Tibial nerve (tissue), 4 donors: ENCODE data around the gene FGD5. TPM values are rescaled to one million over a fixed set of nuclear protein-coding genes. Genes with fewer than 3 reads are reported as not detected.

Experiments
- DNase-seq, 2 donors: peaks; one replicate each; pipeline ENCODE4 v3.0.0-alpha.2; 2019; ENCODE audit warnings: low spot score in 2 of 2
- H3K27ac ChIP-seq, 4 donors: fragments of 200-600 bp; sonication (generic) in 3 of 4; one replicate each; pipeline ENCODE4 v1.5.1; 2017 to 2019; ENCODE audit warnings: mild to moderate bottlenecking in 1 of 4
- H3K27me3 ChIP-seq, 2 donors: fragments of 200-600 bp; sonication (generic) in 1 of 2; one replicate each; pipeline versions ENCODE4 v1.5.1 to v1.6.0; 2017 to 2019
- H3K36me3 ChIP-seq, 3 donors: fragments of 200-600 bp; sonication (generic); one replicate each; pipeline ENCODE4 v1.5.1; 2018 to 2019
- H3K4me1 ChIP-seq, 4 donors: fragments of 200-600 bp; sonication (generic) in 3 of 4; one replicate each; pipeline ENCODE4 v1.5.1; 2017 to 2019
- H3K4me3 ChIP-seq, 4 donors: fragments of 200-600 bp; sonication (generic) in 3 of 4; one replicate each; pipeline ENCODE4 v1.5.1; 2017 to 2019; ENCODE audit warnings: mild to moderate bottlenecking in 1 of 4, moderate library complexity in 1 of 4
- H3K9me3 ChIP-seq, 4 donors: fragments of 200-600 bp; sonication (generic) in 3 of 4; one replicate each; pipeline ENCODE4 v1.5.1; 2017 to 2019
- CTCF ChIP-seq, 5 experiments: fragments of 200-600 bp in 3 of 5; fragments of 450-650 bp in 2 of 5; sonication (generic) in 3 of 5; IDR thresholded peaks; one replicate each; pipeline ENCODE4 v1.5.1; 2016 to 2019; ENCODE audit warnings: antibody characterized with exemption in 5 of 5, mild to moderate bottlenecking in 3 of 5, moderate library complexity in 2 of 5
- EP300 ChIP-seq, 2 donors: sonication (generic); formaldehyde crosslinking; IDR thresholded peaks; one replicate each; pipeline ENCODE4 v1.6.1; 2017; ENCODE audit warnings: antibody characterized with exemption in 2 of 2, mild to moderate bottlenecking in 1 of 2
- POLR2A ChIP-seq, 2 donors: fragments of 450-650 bp; IDR thresholded peaks; one replicate each; pipeline ENCODE4 v1.6.1; 2017; ENCODE audit warnings: antibody characterized with exemption in 2 of 2, mild to moderate bottlenecking in 2 of 2, moderate library complexity in 2 of 2
- WGBS, 2 donors: methylation state at CpG; one replicate each; pipeline ENCODE4 v1.1.5; 2018; 5-methylcytosine and 5-hydroxymethylcytosine counted together
- total RNA-seq, 4 donors: library from RNA; depleted of rRNA; stranded (reverse); fragments of >200 nt; gene quantifications; one replicate each; pipeline ENCODE4 v1.1.0, GENCODE V29; 2016

The FGD5 gene
- total RNA-seq, 4 donors from 2014 or later: 33.3 to 41.8 (median 38.7) TPM

GRCh38 chr3:14875411-14876175 lies 56.8 kb downstream of the FGD5 start:
- no peak for DNase-seq
- H3K36me3 ChIP-seq: no peaks in the 10 kb centered on the region
- H3K27me3 ChIP-seq: no peaks in the 10 kb centered on the region
- no peaks in the 10 kb centered on the region for H3K9me3 ChIP-seq
- H3K27ac ChIP-seq: peak overlapping the region in 2 of 4 donors; percentile 1 to 78
- peaks cover 0 to 64% (median 12%) of the 10 kb centered on the region in 4 donors for H3K4me1 ChIP-seq
- WGBS, 2 donors: 89% methylated on average over 8 of the region's 8 CpGs
- H3K4me3 ChIP-seq: no peak overlapping the region
- TF ChIP-seq POLR2A (IDR thresholded peaks at IDR 0.05) (no peak), CTCF (IDR thresholded peaks at IDR 0.05) (no peak), EP300 (IDR thresholded peaks at IDR 0.05) (no peak)

- H3K27ac ChIP-seq: peak overlapping the region in 3 of 4 donors; percentile 53 to 78 (median 60)
- H3K9me3 ChIP-seq: no peaks in the 10 kb centered on the region
- H3K27me3 ChIP-seq: no peaks in the 10 kb centered on the region
- H3K36me3 ChIP-seq: peaks cover 0 to 6% (median 0%) of the 10 kb centered on the region in 3 donors
- DNase-seq: peak in 1 of 2 donors; percentile 47
- WGBS, 2 donors: 47 to 48% methylated on average over 11 to 12 of the region's 12 CpGs
- H3K4me1 ChIP-seq: peaks cover 0 to 51% (median 12%) of the 10 kb centered on the region in 4 donors
- no peak overlapping the region for H3K4me3 ChIP-seq
- TF ChIP-seq CTCF (IDR thresholded peaks at IDR 0.05): no peak
- TF ChIP-seq POLR2A (IDR thresholded peaks at IDR 0.05): peak in 1 of 2 donors; percentile 11
- TF ChIP-seq EP300 (IDR thresholded peaks at IDR 0.05): peak in 1 of 2 donors; percentile 54
These were observed 58.2 kb downstream of the FGD5 start for GRCh38 chr3:14876921-14877333.

- Histone ChIP-seq H3K27me3 (no peaks in the 10 kb centered on the region), H3K9me3 (no peaks in the 10 kb centered on the region), H3K4me3 (no peak overlapping the region), H3K36me3 (peaks cover 0 to 6% (median 0%) of the 10 kb centered on the region in 3 donors), H3K4me1 (peaks cover 0 to 47% (median 12%) of the 10 kb centered on the region in 4 donors), H3K27ac (peak overlapping the region in 3 of 4 donors; percentile 46 to 78 (median 53))
- 63 to 69% methylated on average over 7 of the region's 7 CpGs for WGBS, 2 donors
- TF ChIP-seq EP300 (IDR thresholded peaks at IDR 0.05) (no peak), POLR2A (IDR thresholded peaks at IDR 0.05) (no peak), CTCF (IDR thresholded peaks at IDR 0.05) (no peak)
- no peak for DNase-seq
These were observed 58.7 kb downstream of the FGD5 start for GRCh38 chr3:14877469-14877868.

- Histone ChIP-seq H3K4me1 (peaks cover 0 to 41% (median 12%) of the 10 kb centered on the region in 4 donors), H3K9me3 (no peaks in the 10 kb centered on the region), H3K36me3 (peaks cover 0 to 12% (median 0%) of the 10 kb centered on the region in 3 donors), H3K27ac (peak overlapping the region in 1 of 4 donors; percentile 27), H3K27me3 (no peaks in the 10 kb centered on the region), H3K4me3 (no peak overlapping the region)
- no peak for DNase-seq
- TF ChIP-seq POLR2A (IDR thresholded peaks at IDR 0.05): no peak
- no peak for TF ChIP-seq CTCF (IDR thresholded peaks at IDR 0.05)
- no peak for TF ChIP-seq EP300 (IDR thresholded peaks at IDR 0.05)
- 41 to 54% methylated on average over 12 of the region's 12 CpGs for WGBS, 2 donors
These were observed 60.6 kb downstream of the FGD5 start for GRCh38 chr3:14879211-14879874.
